NOMO-1 (cell line): Measurements from ENCODE around the gene RPL27A.
"Not testable (repeated sequence)": the region's sequence is repeated elsewhere in the genome, so short reads cannot be mapped to it uniquely, and the experiment has no call there.

ENCODE experiments used
- DNase-seq, 2 experiments: peaks; one replicate each; lab custom pipeline; 2025; ENCODE audit not compliant: unreplicated experiment in 2 of 2; lab: John Stamatoyannopoulos, UW

RPL27A gene

GRCh38 chr11:8682303-8683114, at the start of gene RPL27A, which contains the start of gene TRIM66:
TSS of gene RPL27A (plus strand) at chr11:8682792. CDS start at chr11:8682814, 22 bp downstream.
TSS of gene TRIM66 (minus strand) at chr11:8682665. CDS start at chr11:8672274, 10,391 bp downstream.
- DNase-seq = peak; percentile 89 to 93

- no peak for DNase-seq
Measured at GRCh38 chr11:8634498-8634897, 48.1 kb upstream of the RPL27A start.

- DNase-seq = no peak
Measured at GRCh38 chr11:8636127-8636526, 46.5 kb upstream of the RPL27A start.

GRCh38 chr11:8638300-8638699, 44.3 kb upstream of the RPL27A start:
- no peak for DNase-seq

- no peak for DNase-seq
Measured at GRCh38 chr11:8639655-8640054, 42.9 kb upstream of the RPL27A start.

- DNase-seq = no peak
Measured at GRCh38 chr11:8640267-8640906, 42.2 kb upstream of the RPL27A start.

GRCh38 chr11:8641332-8641731, 41.3 kb upstream of the RPL27A start:
- DNase-seq = no peak

GRCh38 chr11:8642196-8642841, 40.3 kb upstream of the RPL27A start:
- DNase-seq = no peak

GRCh38 chr11:8646873-8647272, 35.7 kb upstream of the RPL27A start:
- DNase-seq = no peak

- no peak for DNase-seq
Measured at GRCh38 chr11:8649361-8649760, 33.2 kb upstream of the RPL27A start.

- DNase-seq = no peak
Measured at GRCh38 chr11:8650401-8650990, 32.1 kb upstream of the RPL27A start.

GRCh38 chr11:8652140-8652539, 30.5 kb upstream of the RPL27A start:
- no peak for DNase-seq

- no peak for DNase-seq
Measured at GRCh38 chr11:8654503-8654902, 28.1 kb upstream of the RPL27A start.

- DNase-seq = no peak
Measured at GRCh38 chr11:8656291-8656690, 26.3 kb upstream of the RPL27A start.

GRCh38 chr11:8658321-8659057, 24.1 kb upstream of the RPL27A start:
- no peak for DNase-seq

- DNase-seq = no peak
Measured at GRCh38 chr11:8661001-8661795, 21.4 kb upstream of the RPL27A start.

- no peak for DNase-seq
Measured at GRCh38 chr11:8665222-8665621, 17.4 kb upstream of the RPL27A start.

- not testable (repeated sequence) for DNase-seq
Measured at GRCh38 chr11:8670081-8670480, 12.5 kb upstream of the RPL27A start.

GRCh38 chr11:8671193-8671612, 11.4 kb upstream of the RPL27A start:
- no peak for DNase-seq

- DNase-seq = no peak
Measured at GRCh38 chr11:8671651-8672062, 10.9 kb upstream of the RPL27A start.
